Measurements from ENCODE around the gene MCTP1. TPM values are rescaled to one million over a fixed set of nuclear protein-coding genes. Genes with fewer than 3 reads are reported as not detected.

The MCTP1 gene
- polyA plus RNA-seq, 1 donor (not counting 4 experiments of a cell fraction or from before 2014, with no cell fraction given), result 4.9 TPM

DNA sequence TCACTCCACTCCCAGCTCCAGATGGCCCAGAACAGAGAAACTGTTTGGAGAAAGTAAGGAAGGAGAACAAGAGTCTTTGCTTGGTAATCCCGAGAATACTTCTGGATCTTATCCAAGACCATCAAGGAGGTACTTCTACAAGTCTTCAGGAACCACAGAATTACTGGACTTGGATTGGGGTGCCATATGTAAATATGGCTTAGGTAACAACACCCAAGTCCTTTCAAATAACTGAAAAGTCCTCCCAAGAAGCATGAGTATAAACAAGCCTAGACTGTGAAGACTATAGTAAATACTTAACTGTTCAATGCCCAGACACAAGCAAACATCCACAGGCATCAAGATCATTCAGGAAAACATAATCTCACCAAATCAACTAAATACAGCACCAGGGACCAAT is 170.0 kb downstream of the MCTP1 start:
- Histone ChIP-seq H3K4me3 (ENCODE audit: control insufficient read depth in 2 of 3, extremely low read depth in 1 of 3, insufficient read depth in 2 of 3, low read depth in 1 of 3, low read length in 3 of 3) (no peak overlapping the region), H3K4me2 (ENCODE audit: control insufficient read depth, extremely low read depth, insufficient read depth, low read depth, low read length) (no peak overlapping the region), H3K9me3 (ENCODE audit: control insufficient read depth, low read depth, low read length) (no peaks in the 10 kb centered on the region), H3K4me1 (ENCODE audit: control insufficient read depth, extremely low read depth, insufficient read depth, low read length) (no peaks in the 10 kb centered on the region), H3K27ac (ENCODE audit: control insufficient read depth, insufficient read depth, low read length) (no peak overlapping the region), H3K9me1 (ENCODE audit: control insufficient read depth, extremely low read depth, insufficient read depth, low read length) (no peaks in the 10 kb centered on the region), H3K36me3 (ENCODE audit: control insufficient read depth in 2 of 2, extremely low read depth in 1 of 2, insufficient read depth in 2 of 2, low read length in 2 of 2) (no peaks in the 10 kb centered on the region), H4K20me1 (ENCODE audit: control insufficient read depth, extremely low read depth, insufficient read depth, low read length) (no peaks in the 10 kb centered on the region), H3K79me2 (ENCODE audit: control insufficient read depth, insufficient read depth, low read length) (no peaks in the 10 kb centered on the region), H3K27me3 (ENCODE audit: control insufficient read depth, extremely low read depth, insufficient read depth, low read length) (no peaks in the 10 kb centered on the region), H3K9ac (ENCODE audit: control insufficient read depth, extremely low read depth, insufficient read depth, low read length) (no peak overlapping the region), H2AFZ (ENCODE audit: control insufficient read depth, low read length) (no peak overlapping the region)
- no peak for FAIRE-seq
- TF ChIP-seq, protein P1, sequence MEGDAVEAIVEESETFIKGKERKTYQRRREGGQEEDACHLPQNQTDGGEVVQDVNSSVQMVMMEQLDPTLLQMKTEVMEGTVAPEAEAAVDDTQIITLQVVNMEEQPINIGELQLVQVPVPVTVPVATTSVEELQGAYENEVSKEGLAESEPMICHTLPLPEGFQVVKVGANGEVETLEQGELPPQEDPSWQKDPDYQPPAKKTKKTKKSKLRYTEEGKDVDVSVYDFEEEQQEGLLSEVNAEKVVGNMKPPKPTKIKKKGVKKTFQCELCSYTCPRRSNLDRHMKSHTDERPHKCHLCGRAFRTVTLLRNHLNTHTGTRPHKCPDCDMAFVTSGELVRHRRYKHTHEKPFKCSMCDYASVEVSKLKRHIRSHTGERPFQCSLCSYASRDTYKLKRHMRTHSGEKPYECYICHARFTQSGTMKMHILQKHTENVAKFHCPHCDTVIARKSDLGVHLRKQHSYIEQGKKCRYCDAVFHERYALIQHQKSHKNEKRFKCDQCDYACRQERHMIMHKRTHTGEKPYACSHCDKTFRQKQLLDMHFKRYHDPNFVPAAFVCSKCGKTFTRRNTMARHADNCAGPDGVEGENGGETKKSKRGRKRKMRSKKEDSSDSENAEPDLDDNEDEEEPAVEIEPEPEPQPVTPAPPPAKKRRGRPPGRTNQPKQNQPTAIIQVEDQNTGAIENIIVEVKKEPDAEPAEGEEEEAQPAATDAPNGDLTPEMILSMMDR (optimal IDR thresholded peaks at IDR 0.05 in 1 of 3, IDR thresholded peaks at IDR 0.05 in 1 of 3, conservative IDR thresholded peaks at IDR 0.05 in 1 of 3; ENCODE audit: extremely low read depth in 1 of 3, insufficient read depth in 2 of 3, low read length in 3 of 3), result no peak
- no peak for TF ChIP-seq EZH2 (IDR thresholded peaks at IDR 0.05; ENCODE audit: low read length)
- dilution Hi-C loops (cut with MboI; ENCODE audit: extremely low pct_ligation_motif_present, low sequenced_read_pairs), result no loop called here
- no peak for DNase-seq (ENCODE audit: low read depth, low spot score)

DNA sequence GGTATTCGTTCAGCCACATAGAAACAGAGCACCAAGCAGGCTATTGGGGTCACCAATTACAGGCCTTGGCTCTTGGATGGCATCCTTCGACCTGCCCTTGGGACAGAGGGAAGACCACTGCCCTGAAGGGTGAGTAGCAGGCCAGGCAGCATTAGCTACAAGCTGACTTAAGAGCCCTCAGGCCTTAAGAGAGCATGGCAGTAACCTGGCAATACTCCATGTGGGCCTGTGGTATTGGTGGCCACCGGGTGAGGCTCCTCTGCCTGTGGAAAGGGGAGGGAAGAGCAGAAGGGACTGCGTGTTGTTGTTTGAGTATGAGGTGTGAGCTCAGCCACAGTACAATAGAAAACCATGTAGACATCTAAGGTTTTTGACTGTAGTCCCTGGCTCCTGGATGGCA is 170.6 kb downstream of the MCTP1 start:
- no peaks in the 10 kb centered on the region for H4K20me1 ChIP-seq (ENCODE audit: control insufficient read depth, extremely low read depth, insufficient read depth, low read length)
- H3K4me1 ChIP-seq (ENCODE audit: control insufficient read depth, extremely low read depth, insufficient read depth, low read length), result no peaks in the 10 kb centered on the region
- no peak overlapping the region for H3K27ac ChIP-seq (ENCODE audit: control insufficient read depth, insufficient read depth, low read length)
- FAIRE-seq, result no peak
- H3K79me2 ChIP-seq (ENCODE audit: control insufficient read depth, insufficient read depth, low read length), result no peaks in the 10 kb centered on the region
- no peaks in the 10 kb centered on the region for H3K27me3 ChIP-seq (ENCODE audit: control insufficient read depth, extremely low read depth, insufficient read depth, low read length)
- H2AFZ ChIP-seq (ENCODE audit: control insufficient read depth, low read length), result no peak overlapping the region
- no peaks in the 10 kb centered on the region for H3K36me3 ChIP-seq (ENCODE audit: control insufficient read depth in 2 of 2, extremely low read depth in 1 of 2, insufficient read depth in 2 of 2, low read length in 2 of 2)
- no peak overlapping the region for H3K9ac ChIP-seq (ENCODE audit: control insufficient read depth, extremely low read depth, insufficient read depth, low read length)
- no peaks in the 10 kb centered on the region for H3K9me3 ChIP-seq (ENCODE audit: control insufficient read depth, low read depth, low read length)
- no peak for DNase-seq (ENCODE audit: low read depth, low spot score)
- no peak for TF ChIP-seq EZH2 (IDR thresholded peaks at IDR 0.05; ENCODE audit: low read length)
- TF ChIP-seq, protein P1 (optimal IDR thresholded peaks at IDR 0.05 in 1 of 3, IDR thresholded peaks at IDR 0.05 in 1 of 3, conservative IDR thresholded peaks at IDR 0.05 in 1 of 3; ENCODE audit: extremely low read depth in 1 of 3, insufficient read depth in 2 of 3, low read length in 3 of 3), result no peak
- H3K9me1 ChIP-seq (ENCODE audit: control insufficient read depth, extremely low read depth, insufficient read depth, low read length), result no peaks in the 10 kb centered on the region
- H3K4me2 ChIP-seq (ENCODE audit: control insufficient read depth, extremely low read depth, insufficient read depth, low read depth, low read length), result no peak overlapping the region
- no peak overlapping the region for H3K4me3 ChIP-seq (ENCODE audit: control insufficient read depth in 2 of 3, extremely low read depth in 1 of 3, insufficient read depth in 2 of 3, low read depth in 1 of 3, low read length in 3 of 3)
- dilution Hi-C loops (cut with MboI; ENCODE audit: extremely low pct_ligation_motif_present, low sequenced_read_pairs), result no loop called here
